HG02973 (cell line): ENCODE measurements around the gene SPART.

Experiments
- ATAC-seq: cut with Tn5 transposase; IDR thresholded peaks from one replicate; pipeline ENCODE4 v1.9.1; 2021; ENCODE audit warnings: moderate library complexity; ENCODE audit not compliant: unreplicated experiment

Gene SPART

DNA sequence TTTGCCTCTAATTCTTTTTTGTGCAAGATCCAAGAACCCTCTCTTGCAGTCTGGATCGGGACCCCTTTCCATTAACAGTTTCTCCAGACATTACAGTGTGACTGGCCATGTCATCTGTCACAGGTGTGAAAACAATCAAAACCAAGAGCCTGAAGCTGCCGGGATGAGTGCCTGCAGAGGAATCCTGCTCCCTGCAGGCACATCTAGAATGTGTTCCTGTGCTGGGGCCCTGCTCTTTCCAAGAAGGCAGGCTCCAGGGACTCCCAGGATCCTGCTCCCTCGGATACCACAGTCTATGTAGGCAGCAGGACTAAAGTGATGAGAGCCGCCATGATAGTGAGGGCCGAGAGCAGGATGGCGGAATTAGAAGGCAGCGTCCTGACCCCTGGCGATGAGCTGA is 87.4 kb downstream of the SPART start:
- no peak for ATAC-seq
